GM19372 (cell line): Measurements from ENCODE around the gene HINT3.
"Not testable (repeated sequence)": the region's sequence is repeated elsewhere in the genome, so short reads cannot be mapped to it uniquely, and the experiment has no call there.

Source experiments
- ATAC-seq: cut with Tn5 transposase; IDR thresholded peaks from one replicate; pipeline ENCODE4 v1.9.1; 2021; ENCODE audit warnings: mild to moderate bottlenecking, low read depth, moderate library complexity; ENCODE audit not compliant: unreplicated experiment

The HINT3 gene

DNA sequence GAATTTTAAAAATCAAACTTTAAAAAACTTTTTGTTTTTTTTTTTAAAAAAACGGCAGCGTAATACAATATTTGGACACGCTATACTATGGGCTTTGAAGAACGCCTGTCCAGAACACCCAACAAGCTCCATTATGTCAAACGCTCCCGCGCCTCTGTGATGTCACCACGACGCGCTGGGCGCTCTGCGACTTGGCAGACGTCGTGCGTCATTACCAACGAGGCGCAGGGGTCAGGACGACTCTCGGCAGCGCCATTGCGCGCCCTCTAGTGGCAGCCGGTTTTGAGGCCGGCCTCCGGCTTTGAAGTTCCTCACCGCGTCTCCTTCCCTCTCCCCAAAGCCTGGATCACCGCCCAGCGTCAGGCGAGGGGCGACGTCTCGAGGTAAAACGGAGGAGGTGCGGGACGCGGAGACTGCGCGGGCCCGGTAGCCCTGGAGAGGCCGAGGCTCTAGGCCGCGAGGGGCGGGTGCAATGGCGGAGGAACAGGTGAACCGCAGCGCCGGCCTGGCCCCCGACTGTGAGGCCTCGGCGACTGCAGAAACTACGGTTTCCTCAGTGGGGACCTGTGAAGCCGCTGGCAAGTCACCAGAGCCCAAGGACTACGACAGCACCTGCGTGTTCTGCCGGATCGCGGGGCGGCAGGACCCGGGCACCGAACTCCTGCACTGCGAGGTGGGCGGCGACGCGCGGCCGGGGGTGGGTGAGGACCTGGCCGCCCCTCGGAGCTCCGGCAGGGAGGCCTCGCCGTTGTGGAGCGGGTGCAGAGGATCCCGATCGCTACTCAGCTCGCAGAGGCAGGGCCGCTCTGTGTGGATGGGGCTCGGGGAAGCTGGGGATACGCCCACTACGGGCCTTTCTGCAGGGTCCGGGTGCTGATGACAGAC is at the start of gene HINT3:
Gene HINT3 (plus strand): TSS at position 265 of the 885 bp plus-strand sequence. CDS start 208 bp downstream, at position 473.
- ATAC-seq: peak; percentile 91

DNA sequence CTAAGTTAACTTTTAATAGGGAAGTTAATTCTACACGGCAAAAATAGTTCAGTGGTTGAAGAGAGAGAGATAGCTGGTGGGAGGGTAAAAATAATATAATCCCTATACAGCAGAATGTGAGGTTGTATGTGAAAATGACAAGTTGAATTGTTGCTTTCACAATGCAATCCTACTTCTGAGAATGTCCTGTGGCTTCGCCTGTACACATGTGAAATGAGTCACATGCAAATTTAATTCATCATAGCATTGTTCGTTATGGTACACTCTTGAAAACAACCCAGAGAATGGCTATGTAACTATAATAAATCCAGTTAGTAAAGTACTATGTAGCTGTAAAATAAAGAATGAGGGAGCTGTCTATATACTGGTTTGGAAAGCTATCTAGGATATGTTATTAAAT is 46.0 kb upstream of the HINT3 start:
- peak; percentile 97 for ATAC-seq

DNA sequence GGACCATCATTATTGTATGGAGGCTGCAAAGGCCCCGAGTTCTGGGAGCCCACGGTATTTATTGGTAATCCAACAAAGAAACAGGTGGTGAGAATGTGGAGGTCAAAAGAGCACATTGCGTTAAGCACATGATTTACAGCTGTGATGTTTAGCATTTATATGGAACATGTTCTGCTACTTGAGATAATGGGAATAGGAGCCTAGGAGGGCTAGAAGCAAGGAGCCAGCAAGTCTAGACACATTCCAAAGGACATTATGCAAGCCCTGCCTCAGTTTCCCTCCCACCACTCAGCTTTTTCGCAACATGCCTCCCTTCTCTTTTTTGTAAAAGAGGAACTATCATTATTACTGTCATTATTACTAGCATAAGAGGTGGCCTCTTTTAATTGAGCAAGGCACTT is 45.5 kb upstream of the HINT3 start:
- ATAC-seq: not testable (repeated sequence)

DNA sequence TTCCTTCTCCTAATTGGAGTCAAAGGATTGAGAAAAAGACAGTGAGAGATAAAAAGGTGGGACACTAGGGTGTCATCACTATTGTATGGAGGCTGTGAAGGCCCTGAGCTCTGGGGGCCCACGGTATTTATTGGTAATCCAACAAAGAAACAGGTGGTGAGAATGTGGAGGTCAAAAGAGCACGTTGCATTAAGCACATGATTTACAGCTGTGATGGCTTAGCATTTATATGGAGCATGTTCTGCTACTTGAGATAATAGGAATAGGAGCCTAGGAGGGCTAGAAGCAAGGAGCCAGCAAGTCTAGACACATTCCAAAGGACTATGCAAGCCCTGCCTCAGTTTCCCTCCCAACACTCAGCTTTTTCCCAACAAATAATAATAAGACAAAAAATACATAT is 44.1 kb upstream of the HINT3 start:
- ATAC-seq: not testable (repeated sequence)

DNA sequence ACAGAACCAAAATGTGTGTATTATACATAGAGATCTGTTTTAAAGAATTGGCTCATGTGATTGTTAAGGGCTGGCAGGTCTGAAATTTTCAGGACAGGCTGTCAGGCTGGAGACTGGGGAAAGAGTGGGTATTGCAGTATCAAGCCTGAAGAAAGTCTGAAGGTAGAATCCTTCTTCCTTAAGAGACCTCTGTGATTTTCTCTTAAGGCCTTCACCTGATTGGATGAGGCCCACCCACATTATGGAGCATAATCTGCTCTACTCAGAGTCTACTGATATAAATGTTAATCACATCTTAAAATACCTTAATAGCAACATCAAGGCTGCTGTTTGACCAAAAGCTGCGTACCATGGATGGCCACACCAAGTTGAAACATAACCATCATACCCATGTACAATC is 43.4 kb upstream of the HINT3 start:
- no peak for ATAC-seq

DNA sequence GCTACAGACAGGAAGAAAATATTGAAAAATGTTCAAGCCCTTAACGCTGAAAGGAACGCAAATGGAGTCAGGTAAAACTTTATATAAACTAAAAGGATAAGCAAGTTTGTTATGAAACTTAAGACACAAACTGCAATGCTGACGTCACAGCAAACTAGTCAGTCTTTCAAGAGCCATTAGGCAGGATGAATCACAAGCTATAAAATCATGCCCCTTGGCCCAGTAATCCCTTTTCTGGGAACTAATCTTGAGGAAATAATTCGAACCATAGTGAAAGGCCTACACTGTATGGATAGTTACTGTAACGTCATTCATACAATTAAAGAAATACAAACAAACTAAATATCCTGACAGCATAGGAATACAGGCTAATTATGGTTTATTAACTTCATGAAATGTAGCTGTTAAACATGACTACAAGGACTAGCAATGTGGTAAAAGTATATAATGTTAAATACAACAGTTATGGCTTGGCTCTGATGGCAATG is 42.7 kb upstream of the HINT3 start:
- no peak for ATAC-seq

DNA sequence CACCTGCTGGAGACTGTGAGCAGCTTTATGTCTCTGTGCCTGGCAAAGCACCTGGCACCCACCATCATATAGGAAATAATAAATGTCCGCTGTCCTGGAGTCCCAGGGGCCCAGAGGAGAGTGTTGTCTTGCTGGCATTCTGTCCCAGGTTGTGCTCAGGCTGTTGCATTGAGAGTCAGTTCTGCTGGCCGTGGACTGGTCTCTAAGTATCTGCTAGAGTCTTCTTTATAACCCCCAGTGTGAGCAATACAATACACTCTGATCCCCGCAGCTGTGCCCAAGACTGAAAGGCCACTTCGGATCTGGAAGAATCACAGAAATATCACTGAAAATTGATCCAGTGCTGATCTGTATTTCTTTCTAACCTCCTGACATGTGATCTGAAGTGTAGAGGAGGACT is 38.3 kb upstream of the HINT3 start:
- ATAC-seq: no peak

DNA sequence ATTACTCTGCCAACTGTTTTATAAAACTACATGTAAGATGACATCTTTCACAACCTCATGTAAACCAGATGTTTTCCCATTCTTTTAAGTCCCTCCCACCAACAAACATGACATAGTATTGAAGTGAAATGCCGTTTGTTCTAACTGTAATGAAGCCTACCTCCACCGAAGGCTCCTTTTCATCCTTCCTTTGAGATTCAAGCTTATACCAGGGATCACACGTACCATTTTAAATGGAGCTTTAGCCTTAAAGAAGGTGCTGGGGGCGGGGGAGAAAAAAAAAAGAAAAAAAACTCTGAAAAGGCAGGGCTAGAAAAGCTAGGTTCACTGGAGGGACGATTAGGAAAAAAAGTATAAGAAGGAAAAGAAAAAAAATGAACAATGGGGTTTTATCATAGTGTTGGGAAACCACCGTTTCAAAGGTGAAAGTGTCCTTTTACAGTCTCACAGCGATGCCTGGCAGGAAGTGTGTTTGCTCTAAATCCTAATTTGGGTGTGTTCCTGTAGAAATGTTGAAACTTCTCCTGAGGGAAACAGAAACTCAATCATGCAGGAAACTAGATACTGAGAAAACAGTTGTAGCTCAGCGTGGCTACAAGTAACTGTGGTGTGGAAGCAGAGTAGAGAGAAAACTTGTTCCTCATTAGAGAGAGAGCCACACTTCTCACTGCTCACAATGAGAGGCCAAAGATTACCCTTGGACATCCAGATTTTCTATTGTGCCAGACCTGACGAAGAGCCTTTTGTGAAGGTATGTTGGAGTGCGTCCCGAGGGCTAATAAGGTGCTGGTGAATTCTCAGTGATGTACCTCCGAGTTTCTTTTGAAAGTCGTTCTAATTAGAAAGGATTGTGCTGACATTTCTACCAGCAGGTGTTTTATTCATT is 37.6 kb upstream of the HINT3 start:
- peak; percentile 93 for ATAC-seq

DNA sequence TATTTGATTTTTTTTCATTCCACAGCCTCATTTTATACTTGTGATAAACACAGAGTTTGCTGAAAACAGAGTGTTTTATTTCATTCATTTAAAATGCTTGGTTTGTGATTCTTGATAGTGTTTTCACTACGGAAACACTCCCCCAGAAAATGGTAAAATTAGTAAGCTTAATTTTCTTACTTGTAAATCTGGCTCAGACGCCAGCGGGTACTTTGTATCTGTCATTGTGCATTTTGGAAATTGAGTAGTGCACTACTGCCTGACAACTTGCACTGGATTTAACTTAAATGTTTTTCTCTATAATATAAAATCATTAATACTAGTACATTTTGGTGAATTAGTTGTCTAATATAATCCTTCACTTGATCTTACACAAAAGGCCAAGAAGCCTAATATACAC is 37.0 kb upstream of the HINT3 start:
- ATAC-seq: no peak

DNA sequence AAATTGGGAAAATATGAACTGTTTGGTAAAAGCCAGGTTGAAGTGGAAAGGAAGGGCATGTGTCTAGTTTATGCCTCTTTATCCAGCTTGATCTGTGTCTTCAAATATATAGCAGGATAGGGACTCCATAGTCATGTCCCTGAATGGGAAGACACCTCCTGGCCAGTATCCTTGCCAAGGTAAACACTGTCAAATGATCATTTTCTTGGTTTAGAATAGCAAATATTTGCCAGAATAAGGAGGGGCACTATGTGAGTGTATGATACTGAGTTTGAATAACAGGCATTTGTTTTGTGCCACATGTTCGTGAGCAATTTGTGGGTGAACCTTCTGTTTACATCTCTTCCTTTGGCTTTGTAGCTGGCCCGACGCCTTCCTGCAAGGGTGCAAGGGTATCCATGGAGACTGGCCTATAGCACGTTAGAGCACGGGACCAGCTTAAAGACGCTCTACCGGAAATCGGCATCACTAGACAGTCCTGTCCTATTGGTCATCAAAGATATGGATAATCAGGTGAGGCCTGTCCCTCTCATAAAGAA is 34.2 kb upstream of the HINT3 start:
- no peak for ATAC-seq

DNA sequence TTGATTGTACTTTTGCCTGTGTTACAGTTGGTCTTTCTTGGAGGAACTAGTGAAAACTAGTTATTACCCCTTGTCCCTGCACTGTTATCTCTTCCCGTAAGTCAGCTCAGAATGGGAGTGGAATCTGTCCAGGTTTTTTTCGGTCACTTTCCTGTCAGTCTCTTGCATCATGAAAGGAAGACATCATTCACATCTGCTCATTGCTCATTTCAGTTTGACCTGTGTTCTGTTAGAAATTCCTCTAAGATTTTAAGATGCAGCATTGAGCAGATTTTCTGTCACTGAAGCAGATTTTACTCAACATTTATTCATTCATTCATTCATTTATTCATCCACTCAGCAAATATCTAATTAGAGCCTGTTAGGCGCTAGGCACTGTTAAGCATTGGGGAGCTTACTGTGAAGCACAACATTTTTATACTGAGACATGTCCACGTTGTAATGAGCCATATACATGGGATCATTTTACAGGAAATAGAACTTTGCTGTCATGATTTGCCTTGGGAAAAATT is 33.1 kb upstream of the HINT3 start:
- ATAC-seq: no peak

DNA sequence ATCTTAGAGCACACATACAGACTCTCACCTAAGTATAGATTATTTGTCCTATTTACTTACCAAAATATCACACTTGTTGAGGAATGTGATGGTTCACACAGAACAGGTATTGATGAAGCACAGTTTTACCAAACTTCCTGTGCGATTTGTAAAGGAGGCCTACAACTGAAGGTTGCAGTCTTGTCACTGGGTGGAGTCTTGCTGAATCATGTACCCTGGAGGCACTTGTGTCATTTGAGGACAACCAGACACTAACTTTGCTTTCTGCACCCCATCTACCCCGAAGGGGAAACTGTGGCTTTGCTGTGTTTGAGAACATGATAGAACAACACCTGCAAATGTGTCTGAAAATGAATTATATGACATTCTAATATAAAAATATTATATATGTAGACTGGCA is 32.4 kb upstream of the HINT3 start:
- ATAC-seq: no peak

DNA sequence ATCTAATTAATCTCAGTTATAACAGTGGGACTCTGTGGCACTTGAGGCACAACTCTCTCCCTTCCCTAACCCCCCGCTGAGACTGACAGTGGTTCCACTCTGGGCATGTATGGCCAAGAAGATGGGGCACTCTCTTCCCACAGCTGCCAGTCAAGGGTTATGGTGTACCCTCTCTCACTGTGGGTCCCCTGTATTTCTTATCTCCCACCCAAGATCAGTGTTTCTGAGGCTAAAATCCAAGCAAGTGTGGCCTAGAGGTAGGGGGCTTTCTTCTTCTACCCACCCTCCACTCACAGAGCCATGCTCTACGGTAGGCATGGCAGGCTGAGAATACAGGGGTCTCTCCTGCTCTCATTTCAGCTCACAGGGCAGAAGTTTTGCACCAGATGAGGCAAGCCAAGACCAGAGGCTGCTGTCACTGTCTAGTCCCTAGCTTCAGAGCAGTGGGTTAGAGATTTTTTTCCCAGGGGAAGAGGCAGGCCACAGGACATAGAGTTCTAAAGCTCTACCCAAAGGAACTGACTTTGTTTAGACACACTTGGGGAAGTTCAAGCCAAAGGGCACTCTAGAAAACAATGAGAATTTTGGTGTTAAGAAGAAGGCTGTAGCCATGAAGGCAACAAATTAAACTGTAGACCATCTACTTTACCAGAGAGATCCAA is 31.7 kb upstream of the HINT3 start:
- no peak for ATAC-seq

DNA sequence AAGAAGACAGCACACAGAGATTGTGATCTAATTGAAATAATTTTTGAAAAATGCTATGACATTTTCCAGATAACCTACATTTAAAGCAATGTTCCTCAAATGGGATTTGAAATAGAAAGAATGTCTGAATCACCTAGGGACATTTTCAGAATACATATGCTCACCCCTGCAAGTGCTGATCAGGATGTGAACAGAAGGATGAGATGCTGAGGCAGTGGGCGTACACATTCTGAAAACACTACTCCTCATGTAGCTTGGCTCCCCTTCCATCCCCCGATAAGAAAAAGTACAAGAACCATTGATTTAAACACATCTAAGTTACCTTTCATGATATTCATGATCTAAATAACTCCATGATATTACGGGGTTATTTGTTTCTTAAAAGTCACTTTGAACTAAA is 29.9 kb upstream of the HINT3 start:
- ATAC-seq: no peak

DNA sequence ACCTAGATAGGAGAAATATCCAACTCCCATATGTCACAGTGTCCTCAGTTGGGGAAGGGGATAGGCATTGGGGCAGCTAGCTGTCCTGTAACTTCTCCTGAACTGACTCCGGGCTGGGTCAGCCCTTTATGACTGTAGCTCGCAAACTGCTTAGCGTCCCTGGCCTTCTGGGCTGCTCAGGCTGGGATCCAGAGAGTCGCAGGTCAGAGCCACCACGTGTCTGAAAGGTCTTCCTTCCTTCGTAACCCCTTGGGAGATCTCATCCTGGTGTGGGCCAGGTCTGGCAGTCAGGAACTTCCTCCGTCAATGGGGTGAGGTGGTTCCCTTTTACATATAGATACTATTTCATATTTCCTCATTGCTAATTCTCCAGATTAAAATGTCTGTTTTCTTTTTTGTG is 28.8 kb upstream of the HINT3 start:
- ATAC-seq: no peak

DNA sequence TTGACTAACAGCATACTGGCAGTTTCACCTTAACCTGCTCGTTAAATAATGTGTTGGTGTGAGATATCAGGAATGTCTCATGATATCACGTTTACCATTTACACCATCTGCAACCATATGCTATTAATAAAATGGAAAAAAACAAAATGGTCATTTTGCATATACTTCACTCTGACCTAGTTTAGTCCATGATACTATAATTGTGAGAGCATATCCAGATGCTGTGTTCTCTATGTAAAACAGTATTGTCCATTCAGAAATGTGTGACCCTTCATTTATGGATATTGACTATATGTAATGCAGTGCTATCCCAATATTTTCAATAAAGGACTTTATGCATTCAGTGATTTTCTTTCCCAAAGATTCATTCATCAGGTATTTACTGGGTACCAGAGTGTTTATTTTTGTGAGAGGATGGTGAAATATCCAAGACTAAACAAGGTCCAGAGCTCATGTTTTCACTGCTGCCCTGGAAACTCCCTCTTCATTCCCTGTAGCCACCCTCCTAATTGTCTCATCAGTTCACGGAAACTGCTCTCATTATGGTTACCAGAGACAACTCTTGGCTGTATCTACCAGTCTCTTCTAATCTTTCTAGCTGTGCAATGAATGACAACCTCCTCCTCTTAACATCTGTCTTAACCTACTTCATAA is 25.7 kb upstream of the HINT3 start:
- ATAC-seq: no peak

DNA sequence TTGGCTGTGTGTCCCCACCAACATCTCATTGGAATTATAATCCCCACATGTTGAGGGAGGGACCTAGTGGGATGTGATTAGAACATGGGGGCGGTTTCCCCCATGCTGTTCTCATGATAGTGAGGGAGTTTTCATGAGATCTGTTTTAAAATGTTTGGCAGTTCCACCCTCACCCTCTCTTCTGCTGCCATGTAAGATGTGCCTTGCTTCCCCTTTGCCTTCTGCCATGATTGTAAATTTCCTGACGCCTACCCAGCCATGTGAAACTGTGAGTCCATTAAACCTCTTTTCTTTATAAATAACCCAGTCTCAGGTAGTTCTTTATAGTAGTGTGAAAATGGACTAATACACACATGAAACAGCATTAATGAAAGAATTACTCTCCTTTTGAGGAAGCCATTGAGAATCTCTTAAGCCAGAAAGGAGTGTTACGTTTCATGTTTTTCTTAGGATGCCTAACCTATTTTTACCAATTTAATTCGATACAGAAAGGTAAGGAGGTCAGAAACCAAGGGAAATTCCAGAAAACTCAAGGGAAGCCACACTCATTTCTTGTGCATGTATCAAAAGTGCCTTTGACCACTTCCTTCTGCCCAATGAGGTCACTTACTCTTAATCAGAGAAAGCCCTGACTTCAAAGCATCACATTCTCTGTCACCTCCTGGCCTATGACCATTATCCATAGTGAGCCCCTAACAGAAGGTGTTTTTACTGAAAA is 24.7 kb upstream of the HINT3 start:
- peak; percentile 73 for ATAC-seq

DNA sequence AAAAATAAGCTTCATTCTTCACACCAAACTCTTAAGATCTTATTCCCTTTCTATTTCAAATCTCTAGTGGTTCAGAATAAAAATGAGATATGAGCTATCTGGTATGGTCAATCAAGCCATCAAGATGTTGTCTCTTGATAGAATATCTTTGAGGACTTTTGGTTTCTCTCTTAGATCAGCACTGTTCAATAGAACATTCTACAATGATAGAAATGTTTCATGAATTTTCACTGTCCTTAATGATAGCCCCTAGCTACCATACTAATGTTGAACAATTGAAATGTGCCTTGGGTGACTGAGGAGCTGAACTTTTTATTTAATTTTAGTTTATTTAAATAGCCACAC is 24.1 kb upstream of the HINT3 start:
- no peak for ATAC-seq

DNA sequence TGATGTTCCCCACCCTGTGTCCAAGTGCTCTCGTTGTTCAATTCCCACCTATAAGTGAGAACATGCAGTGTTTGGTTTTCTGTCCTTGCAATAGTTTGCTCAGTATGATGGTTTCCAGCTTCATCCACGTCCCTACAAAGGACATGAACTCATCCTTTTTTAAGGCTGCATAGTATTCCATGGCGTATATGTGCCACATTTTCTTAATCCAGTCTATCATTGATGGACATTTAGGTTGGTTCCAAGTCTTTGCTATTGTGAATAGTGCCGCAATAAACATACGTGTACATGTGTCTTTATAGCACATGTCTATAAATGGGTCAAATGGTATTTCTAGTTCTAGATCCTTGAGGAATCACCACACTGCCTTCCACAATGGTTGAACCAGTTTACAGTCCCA is 21.1 kb upstream of the HINT3 start:
- not testable (repeated sequence) for ATAC-seq
